Peyer's patch (tissue), 4 donors: ENCODE data around the gene CHMP4A. TPM values are rescaled to one million over a fixed set of nuclear protein-coding genes. Genes with fewer than 3 reads are reported as not detected.

Experiments
- DNase-seq, 3 donors: peaks; one replicate each; pipeline ENCODE4 v3.0.0-alpha.2; 2017 to 2019
- H3K27ac ChIP-seq, 4 donors: fragments of 200-600 bp; sonication (generic); one replicate each; pipeline ENCODE4 v1.5.1; 2016 to 2019
- H3K27me3 ChIP-seq, 2 donors: fragments of 200-600 bp; sonication (generic); one replicate each; pipeline ENCODE4 v1.5.1; 2019
- H3K36me3 ChIP-seq, 3 donors: fragments of 200-600 bp; sonication (generic); one replicate each; pipeline ENCODE4 v1.5.1; 2016 to 2019
- H3K4me1 ChIP-seq, 4 donors: fragments of 200-600 bp; sonication (generic); one replicate each; pipeline ENCODE4 v1.5.1; 2016 to 2019
- H3K4me3 ChIP-seq, 4 donors: fragments of 200-600 bp; sonication (generic); 1 replicate in 3 of 4; 2 replicates in 1 of 4; pipeline ENCODE4 v1.5.1; 2016 to 2019; ENCODE audit warnings: mild to moderate bottlenecking in 1 of 4
- H3K9me3 ChIP-seq, 4 donors: fragments of 200-600 bp; sonication (generic); one replicate each; pipeline ENCODE4 v1.5.1; 2016 to 2019; ENCODE audit warnings: mild to moderate bottlenecking in 1 of 4
- POLR2A ChIP-seq, 2 donors: fragments of 450-650 bp; IDR thresholded peaks; one replicate each; pipeline ENCODE4 v1.5.1; 2017; ENCODE audit warnings: antibody characterized with exemption in 2 of 2, mild to moderate bottlenecking in 2 of 2, moderate library complexity in 2 of 2
- total RNA-seq, 4 donors: library from RNA; depleted of rRNA; stranded (reverse); fragments of >200 nt; gene quantifications; one replicate each; pipeline ENCODE4 v1.1.0, GENCODE V29; 2016
- TF ChIP-seq, protein P1 (sequence below), 6 experiments: fragments of 450-650 bp in 4 of 6; fragments of 200-600 bp in 2 of 6; sonication (generic) in 1 of 6; IDR thresholded peaks; one replicate each; pipeline ENCODE4 v1.5.1; 2017 to 2019; ENCODE audit warnings: antibody characterized with exemption in 6 of 6, mild to moderate bottlenecking in 3 of 6, moderate library complexity in 1 of 6

CHMP4A gene
- total RNA-seq, 4 donors from 2014 or later: 31.4 to 190 (median 54.3) TPM

DNA sequence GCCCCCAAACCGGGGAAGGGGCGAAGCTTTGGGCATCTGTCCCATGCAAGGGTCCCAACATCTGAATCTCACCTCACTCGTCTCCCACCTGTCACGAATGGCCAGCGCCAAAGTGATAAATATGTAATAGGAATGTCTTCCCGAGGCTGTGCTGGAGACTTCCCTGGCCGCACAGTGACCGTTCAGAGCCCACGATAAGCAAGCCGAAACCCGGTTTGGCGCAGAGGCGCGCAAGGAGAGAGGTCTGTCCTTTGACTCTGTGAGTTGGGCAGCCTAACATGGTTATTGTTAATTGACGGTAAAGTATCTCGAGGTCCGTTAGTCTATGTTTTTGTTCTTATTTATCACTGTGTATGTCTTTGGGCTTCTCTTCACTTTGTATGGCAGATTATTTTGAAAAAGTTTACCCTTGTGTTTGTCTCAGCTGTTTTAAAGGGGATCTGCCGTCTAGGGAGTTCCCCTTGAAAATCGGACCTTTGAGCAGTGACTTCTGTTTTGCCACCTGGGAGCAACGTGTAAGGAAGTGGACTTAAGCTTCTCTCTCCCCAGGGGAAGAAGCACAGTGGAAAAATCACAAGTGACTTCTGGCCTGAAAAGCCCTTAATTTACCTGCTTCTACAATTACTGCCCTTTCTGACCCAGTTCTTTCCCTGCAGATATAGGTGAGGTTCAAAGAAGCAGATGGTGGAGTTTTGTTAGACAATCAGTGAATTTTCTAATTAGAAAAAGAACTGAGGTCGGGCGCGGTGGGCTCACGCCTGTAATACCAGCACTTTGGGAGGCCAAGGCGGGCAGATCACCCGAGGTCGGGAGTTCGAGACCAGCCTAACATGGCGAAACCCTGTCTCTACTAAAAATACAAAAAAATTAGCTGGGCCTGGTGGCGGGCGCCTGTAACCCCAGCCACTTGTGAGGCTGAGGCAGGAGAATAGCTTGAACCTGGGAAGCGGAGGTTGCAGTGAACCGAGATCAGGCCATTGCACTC lies 16.9 kb downstream of the CHMP4A start:
- peak overlapping the region; percentile 96 to 99 (median 96) for H3K27ac ChIP-seq
- no peaks in the 10 kb centered on the region for H3K9me3 ChIP-seq
- no peaks in the 10 kb centered on the region for H3K27me3 ChIP-seq
- H3K4me3 ChIP-seq: peak overlapping the region; percentile 79 to 98 (median 88)
- DNase-seq: no peak
- peak; percentile 19 to 44 for TF ChIP-seq POLR2A (IDR thresholded peaks at IDR 0.05)
- TF ChIP-seq, protein P1, sequence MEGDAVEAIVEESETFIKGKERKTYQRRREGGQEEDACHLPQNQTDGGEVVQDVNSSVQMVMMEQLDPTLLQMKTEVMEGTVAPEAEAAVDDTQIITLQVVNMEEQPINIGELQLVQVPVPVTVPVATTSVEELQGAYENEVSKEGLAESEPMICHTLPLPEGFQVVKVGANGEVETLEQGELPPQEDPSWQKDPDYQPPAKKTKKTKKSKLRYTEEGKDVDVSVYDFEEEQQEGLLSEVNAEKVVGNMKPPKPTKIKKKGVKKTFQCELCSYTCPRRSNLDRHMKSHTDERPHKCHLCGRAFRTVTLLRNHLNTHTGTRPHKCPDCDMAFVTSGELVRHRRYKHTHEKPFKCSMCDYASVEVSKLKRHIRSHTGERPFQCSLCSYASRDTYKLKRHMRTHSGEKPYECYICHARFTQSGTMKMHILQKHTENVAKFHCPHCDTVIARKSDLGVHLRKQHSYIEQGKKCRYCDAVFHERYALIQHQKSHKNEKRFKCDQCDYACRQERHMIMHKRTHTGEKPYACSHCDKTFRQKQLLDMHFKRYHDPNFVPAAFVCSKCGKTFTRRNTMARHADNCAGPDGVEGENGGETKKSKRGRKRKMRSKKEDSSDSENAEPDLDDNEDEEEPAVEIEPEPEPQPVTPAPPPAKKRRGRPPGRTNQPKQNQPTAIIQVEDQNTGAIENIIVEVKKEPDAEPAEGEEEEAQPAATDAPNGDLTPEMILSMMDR (IDR thresholded peaks at IDR 0.05): peak in 1 of 6 experiments; percentile 9
- peaks cover 2 to 38% (median 9%) of the 10 kb centered on the region in 4 donors for H3K4me1 ChIP-seq
- H3K36me3 ChIP-seq: peaks cover 0 to 27% (median 0%) of the 10 kb centered on the region in 3 donors

DNA sequence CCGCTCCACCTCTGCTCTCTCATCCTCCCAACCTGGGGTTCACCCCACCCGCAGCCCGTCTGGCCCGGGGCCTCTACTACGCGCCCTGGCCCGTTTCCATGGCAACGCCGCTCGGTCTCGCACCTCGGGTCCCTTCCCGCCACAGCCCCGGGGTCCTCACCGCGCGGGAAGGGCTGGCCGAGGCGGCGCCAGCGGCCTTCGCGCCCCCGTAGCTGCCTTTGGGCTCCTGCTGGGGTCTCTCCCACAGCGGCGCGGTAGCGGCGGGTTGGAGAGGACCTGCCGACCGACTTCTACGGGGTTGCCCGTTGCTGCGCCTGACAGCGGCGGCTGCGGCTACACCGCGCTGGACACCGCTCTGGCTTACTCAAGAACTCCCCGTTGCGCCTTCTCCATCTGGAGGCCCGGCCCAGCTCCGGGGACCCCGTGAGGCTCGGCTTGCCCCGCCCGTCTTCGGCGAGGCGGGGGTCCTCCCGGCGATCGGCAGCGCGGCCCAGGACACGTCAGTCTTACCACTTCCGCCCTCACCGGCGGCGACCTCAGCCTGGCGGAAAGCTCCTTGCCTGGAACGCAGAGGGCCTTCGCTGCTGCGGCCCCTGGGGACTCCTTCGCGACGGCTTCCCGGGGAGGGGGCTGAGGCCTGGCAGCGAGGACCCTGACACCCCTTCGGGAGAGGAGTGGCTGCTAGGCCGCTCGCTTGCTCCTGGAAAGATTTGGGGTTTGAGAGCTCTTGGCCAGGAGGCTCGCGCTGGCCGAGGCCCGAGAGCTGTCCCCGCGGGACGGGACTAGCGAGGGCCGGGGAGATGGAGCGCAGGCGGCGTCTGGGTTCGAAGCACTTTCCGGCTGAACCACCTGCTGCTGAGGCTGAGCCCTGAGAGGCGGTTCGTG lies 17.9 kb downstream of the CHMP4A start, which contains the start of gene TM9SF1:
TM9SF1 (minus strand) TSS at position 256 of the 885 bp plus-strand sequence. CDS start 422 bp downstream, outside the sequence.
- DNase-seq: peak; percentile 87 to 95 (median 91)
- Histone ChIP-seq H3K4me3 (peak within 1 kb of the TSS; percentile 79 to 98 (median 88)), H3K4me1 (peaks cover 2 to 38% (median 9%) of the 10 kb centered on the region in 4 donors), H3K27me3 (no peaks in the 10 kb centered on the region), H3K9me3 (no peaks in the 10 kb centered on the region), H3K36me3 (peaks cover 0 to 18% (median 0%) of the 10 kb centered on the region in 3 donors), H3K27ac (peak within 1 kb of the TSS; percentile 96 to 99 (median 96))
- peak; percentile 76 to 91 for TF ChIP-seq POLR2A (IDR thresholded peaks at IDR 0.05)
- TF ChIP-seq, protein P1 (IDR thresholded peaks at IDR 0.05): no peak

DNA sequence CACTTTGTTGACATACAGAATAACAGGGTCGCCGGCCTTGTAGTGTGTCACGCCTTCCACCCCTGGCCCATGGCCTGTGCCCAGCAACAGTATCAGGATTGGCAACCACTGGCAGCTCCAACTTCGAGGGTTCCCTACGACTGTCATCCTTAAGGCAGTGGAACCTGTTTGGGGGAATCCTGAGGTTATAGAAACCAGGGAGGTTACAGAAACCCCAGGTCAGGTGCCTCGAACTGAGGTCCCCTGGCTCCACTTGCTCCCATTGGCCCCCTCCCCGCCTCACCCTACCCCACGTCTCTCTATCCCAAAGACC lies 18.5 kb downstream of the CHMP4A start:
- Histone ChIP-seq H3K9me3 (no peaks in the 10 kb centered on the region), H3K27me3 (no peaks in the 10 kb centered on the region), H3K27ac (peak overlapping the region; percentile 96 to 99 (median 96)), H3K4me1 (peaks cover 2 to 38% (median 9%) of the 10 kb centered on the region in 4 donors), H3K4me3 (peak overlapping the region; percentile 79 to 98 (median 88)), H3K36me3 (peaks cover 0 to 18% (median 0%) of the 10 kb centered on the region in 3 donors)
- DNase-seq: no peak
- TF ChIP-seq, protein P1 (IDR thresholded peaks at IDR 0.05): no peak
- TF ChIP-seq POLR2A (IDR thresholded peaks at IDR 0.05): no peak

DNA sequence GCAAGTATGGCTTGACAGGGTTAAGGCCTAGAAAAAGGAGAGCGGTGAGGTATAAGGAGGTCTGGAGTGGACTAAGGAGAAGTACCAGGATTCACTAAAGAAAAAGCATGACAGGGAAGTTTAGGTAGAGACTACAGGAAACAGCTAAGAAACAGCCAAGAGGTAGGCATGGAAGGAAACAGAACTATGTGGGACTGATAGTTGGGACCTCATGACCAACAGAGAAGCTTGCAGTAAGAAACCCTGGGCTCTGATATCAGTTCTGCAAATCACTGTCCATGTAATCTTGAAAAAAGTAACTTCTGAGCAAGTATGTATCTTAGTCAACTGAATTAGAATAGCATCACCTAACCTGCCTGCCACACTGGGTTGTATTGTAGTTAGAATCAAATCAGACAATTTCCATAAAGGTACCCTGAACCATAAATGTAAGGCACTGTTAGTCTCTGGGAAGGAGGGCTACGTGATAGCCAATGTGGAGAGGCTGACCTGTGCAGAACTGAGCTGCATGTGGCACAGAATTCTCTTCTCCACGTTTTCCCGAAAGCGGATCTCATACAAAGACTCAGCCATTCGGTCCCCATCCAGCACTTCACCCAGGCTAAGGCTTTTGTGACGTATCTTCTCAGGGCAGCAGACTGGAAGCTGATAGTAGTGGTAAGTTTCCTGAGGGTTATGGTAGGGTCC lies 19.0 kb downstream of the CHMP4A start:
- no peak for DNase-seq
- peak overlapping the region; percentile 96 to 99 (median 96) for H3K27ac ChIP-seq
- no peak for TF ChIP-seq POLR2A (IDR thresholded peaks at IDR 0.05)
- TF ChIP-seq, protein P1 (IDR thresholded peaks at IDR 0.05): no peak
- peaks cover 0 to 18% (median 0%) of the 10 kb centered on the region in 3 donors for H3K36me3 ChIP-seq
- H3K9me3 ChIP-seq: no peaks in the 10 kb centered on the region
- peaks cover 2 to 38% (median 9%) of the 10 kb centered on the region in 4 donors for H3K4me1 ChIP-seq
- no peaks in the 10 kb centered on the region for H3K27me3 ChIP-seq
- peak overlapping the region; percentile 79 to 98 (median 88) for H3K4me3 ChIP-seq

DNA sequence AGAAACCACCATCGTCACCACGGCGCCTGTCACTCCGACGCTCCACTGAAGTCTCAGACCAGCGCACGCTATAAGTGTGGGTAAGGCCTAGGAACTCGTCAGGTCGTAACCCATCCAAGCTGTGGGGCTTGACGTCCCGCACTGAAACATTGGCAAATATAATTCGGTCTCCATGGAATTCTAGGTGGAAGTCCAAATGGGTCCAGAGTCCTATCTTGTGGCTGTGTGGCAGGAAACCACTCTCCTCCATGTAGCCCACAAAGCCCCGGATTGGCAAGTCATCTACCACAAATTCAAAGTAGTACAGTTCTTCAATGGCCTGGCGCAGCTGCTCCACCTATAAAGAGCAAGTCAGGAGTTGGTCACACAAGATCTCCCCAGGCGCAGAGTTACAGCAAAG lies 20.4 kb downstream of the CHMP4A start:
- Histone ChIP-seq H3K9me3 (no peaks in the 10 kb centered on the region), H3K36me3 (peaks cover 0 to 18% (median 0%) of the 10 kb centered on the region in 3 donors), H3K27ac (no peak overlapping the region), H3K4me1 (peaks cover 2 to 38% (median 13%) of the 10 kb centered on the region in 4 donors), H3K4me3 (no peak overlapping the region), H3K27me3 (no peaks in the 10 kb centered on the region)
- no peak for TF ChIP-seq POLR2A (IDR thresholded peaks at IDR 0.05)
- TF ChIP-seq, protein P1 (IDR thresholded peaks at IDR 0.05): no peak
- DNase-seq: no peak
